Fibroblast of lung (primary cell): Measurements from ENCODE around the gene STK10. TPM values are rescaled to one million over a fixed set of nuclear protein-coding genes. Genes with fewer than 3 reads are reported as not detected.

Experiments
- DNase-seq, 2 donors: peaks; one replicate each; pipeline versions ENCODE4 v3.0.0 to v3.0.0-alpha.2; 2010; ENCODE audit warnings: low read depth in 2 of 2
- H2AFZ ChIP-seq: 2 replicates; pipeline ENCODE4 v1.5.1; 2012; ENCODE audit warnings: low read length, control low read depth, inconsistent platforms
- H3K27ac ChIP-seq: 2 replicates; pipeline ENCODE4 v1.5.1; 2011; ENCODE audit warnings: low read length, control low read depth; ENCODE audit not compliant: insufficient read depth
- H3K27me3 ChIP-seq: 2 replicates; pipeline ENCODE4 v1.5.1; 2011; ENCODE audit warnings: mild to moderate bottlenecking, low read length; ENCODE audit not compliant: control insufficient read depth, insufficient read depth
- H3K36me3 ChIP-seq: 2 replicates; pipeline ENCODE4 v1.5.1; 2011; ENCODE audit warnings: low read length; ENCODE audit not compliant: control insufficient read depth, insufficient read depth
- H3K4me1 ChIP-seq: 2 replicates; pipeline ENCODE4 v1.5.1; 2011; ENCODE audit warnings: low read length; ENCODE audit not compliant: control insufficient read depth, insufficient read depth; ENCODE audit errors: extremely low read depth
- H3K4me2 ChIP-seq: 2 replicates; pipeline ENCODE4 v1.5.1; 2011; ENCODE audit warnings: low read length, control low read depth; ENCODE audit not compliant: insufficient read depth; ENCODE audit errors: extremely low read depth
- H3K4me3 ChIP-seq, 4 experiments: fragments of 200-600 bp in 1 of 4; sonication (generic) in 1 of 4; replicated peaks in 1 of 4; 2 replicates each; pipeline ENCODE4 v1.5.1; 2011 to 2016; ENCODE audit warnings: low read length in 4 of 4, low read depth in 3 of 4, mild to moderate bottlenecking in 3 of 4, control low read depth in 2 of 4, inconsistent platforms in 1 of 4, mixed read lengths in 1 of 4; ENCODE audit not compliant: insufficient read depth in 1 of 4; ENCODE audit errors: control extremely low read depth in 1 of 4
- H3K79me2 ChIP-seq: 2 replicates; pipeline ENCODE4 v1.5.1; 2012; ENCODE audit warnings: mild to moderate bottlenecking, low read length, inconsistent platforms; ENCODE audit not compliant: control insufficient read depth, insufficient read depth
- H3K9ac ChIP-seq: 2 replicates; pipeline ENCODE4 v1.5.1; 2011; ENCODE audit warnings: mild to moderate bottlenecking, low read length, control low read depth; ENCODE audit not compliant: insufficient read depth
- H3K9me3 ChIP-seq: 2 replicates; pipeline ENCODE4 v1.5.1; 2012; ENCODE audit warnings: low read depth, low read length; ENCODE audit not compliant: control insufficient read depth, insufficient read depth
- H4K20me1 ChIP-seq: 2 replicates; pipeline ENCODE4 v1.5.1; 2011; ENCODE audit warnings: low read length; ENCODE audit not compliant: control insufficient read depth, insufficient read depth; ENCODE audit errors: extremely low read depth
- EZH2 ChIP-seq: IDR thresholded peaks from 2 replicates; pipeline ENCODE4 v1.5.1; 2012; ENCODE audit warnings: low read length, control low read depth, mild to moderate bottlenecking; ENCODE audit errors: missing control alignments
- polyA plus RNA-seq, 2 donors: library from polyadenylated mRNA; depleted of rRNA in 1 of 2; stranded (reverse) in 1 of 2; unstranded in 1 of 2; fragments of >200 nt; gene quantifications; 2 replicates each; pipeline ENCODE4 v1.2.1, GENCODE V29; 2011 to 2012; ENCODE audit warnings: missing spikeins in 1 of 2
- total RNA-seq: library from RNA; depleted of rRNA; stranded (reverse); fragments of >200 nt; gene quantifications from 2 replicates; pipeline ENCODE4 v1.2.1, GENCODE V29; 2014
- TF ChIP-seq, protein P1 (sequence below), 2 donors: IDR thresholded peaks in 1 of 2; conservative IDR thresholded peaks in 1 of 2; 1 replicate in 1 of 2; 2 replicates in 1 of 2; pipeline ENCODE4 v1.5.1; 2011 to 2012; ENCODE audit warnings: low read length in 2 of 2, control low read depth in 1 of 2, inconsistent platforms in 1 of 2, low read depth in 1 of 2, mild to moderate bottlenecking in 1 of 2

STK10 gene
- total and polyA plus RNA-seq, 2 donors (not counting 1 experiment from before 2014, with no cell fraction given) = 8.9 to 16.0 TPM

DNA sequence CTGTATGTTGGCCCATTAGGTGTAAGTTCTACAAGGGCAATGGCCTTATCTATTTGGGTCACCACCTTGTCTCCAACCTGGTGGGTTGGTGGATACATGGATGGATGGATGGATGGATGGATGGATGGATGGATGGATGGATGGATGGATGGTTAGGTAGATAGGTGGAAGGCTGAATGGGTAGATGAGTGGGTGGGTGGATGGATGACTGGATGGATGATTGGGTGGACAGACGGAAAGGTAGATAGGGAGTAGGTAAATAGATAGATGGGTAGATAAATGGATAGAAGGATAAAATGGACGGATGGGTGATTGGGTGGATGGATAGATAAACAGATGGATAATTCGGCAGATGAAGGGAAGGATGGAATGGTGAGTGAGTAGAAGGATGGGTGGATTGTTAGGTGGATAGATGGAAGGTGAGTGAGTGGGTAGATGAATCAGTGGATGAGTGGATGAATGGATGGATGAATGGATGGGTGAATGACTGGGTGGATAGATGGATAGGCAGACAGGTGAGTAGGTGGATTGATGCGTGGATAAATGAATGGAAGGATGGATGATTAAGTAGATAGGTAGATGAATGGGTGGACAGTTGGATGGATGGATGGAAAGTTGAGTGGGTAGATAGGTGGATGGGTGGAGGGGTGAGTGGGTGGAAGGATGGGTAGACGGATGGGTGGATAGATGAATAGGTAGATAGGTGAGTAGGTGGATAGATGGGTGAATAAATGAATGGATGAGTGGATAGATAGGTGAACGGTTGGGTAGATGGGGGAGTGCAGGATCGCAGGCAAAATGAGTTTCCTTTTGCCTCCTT is 98.5 kb downstream of the STK10 start:
- H3K9me3 ChIP-seq = no peaks in the 10 kb centered on the region
- H3K4me2 ChIP-seq = no peak overlapping the region
- peaks cover 7% of the 10 kb centered on the region for H3K36me3 ChIP-seq
- no peaks in the 10 kb centered on the region for H3K4me1 ChIP-seq
- H3K4me3 ChIP-seq = no peak overlapping the region
- H4K20me1 ChIP-seq = no peaks in the 10 kb centered on the region
- DNase-seq = no peak
- no peaks in the 10 kb centered on the region for H3K27me3 ChIP-seq
- H3K9ac ChIP-seq = no peak overlapping the region
- no peak overlapping the region for H3K27ac ChIP-seq
- H3K79me2 ChIP-seq = no peaks in the 10 kb centered on the region
- TF ChIP-seq, protein P1, sequence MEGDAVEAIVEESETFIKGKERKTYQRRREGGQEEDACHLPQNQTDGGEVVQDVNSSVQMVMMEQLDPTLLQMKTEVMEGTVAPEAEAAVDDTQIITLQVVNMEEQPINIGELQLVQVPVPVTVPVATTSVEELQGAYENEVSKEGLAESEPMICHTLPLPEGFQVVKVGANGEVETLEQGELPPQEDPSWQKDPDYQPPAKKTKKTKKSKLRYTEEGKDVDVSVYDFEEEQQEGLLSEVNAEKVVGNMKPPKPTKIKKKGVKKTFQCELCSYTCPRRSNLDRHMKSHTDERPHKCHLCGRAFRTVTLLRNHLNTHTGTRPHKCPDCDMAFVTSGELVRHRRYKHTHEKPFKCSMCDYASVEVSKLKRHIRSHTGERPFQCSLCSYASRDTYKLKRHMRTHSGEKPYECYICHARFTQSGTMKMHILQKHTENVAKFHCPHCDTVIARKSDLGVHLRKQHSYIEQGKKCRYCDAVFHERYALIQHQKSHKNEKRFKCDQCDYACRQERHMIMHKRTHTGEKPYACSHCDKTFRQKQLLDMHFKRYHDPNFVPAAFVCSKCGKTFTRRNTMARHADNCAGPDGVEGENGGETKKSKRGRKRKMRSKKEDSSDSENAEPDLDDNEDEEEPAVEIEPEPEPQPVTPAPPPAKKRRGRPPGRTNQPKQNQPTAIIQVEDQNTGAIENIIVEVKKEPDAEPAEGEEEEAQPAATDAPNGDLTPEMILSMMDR (conservative IDR thresholded peaks at IDR 0.05 in 1 of 2, IDR thresholded peaks at IDR 0.05 in 1 of 2; ENCODE audit: low read depth in 1 of 2, low read length in 2 of 2) = no peak
- no peak for TF ChIP-seq EZH2
- no peak overlapping the region for H2AFZ ChIP-seq

DNA sequence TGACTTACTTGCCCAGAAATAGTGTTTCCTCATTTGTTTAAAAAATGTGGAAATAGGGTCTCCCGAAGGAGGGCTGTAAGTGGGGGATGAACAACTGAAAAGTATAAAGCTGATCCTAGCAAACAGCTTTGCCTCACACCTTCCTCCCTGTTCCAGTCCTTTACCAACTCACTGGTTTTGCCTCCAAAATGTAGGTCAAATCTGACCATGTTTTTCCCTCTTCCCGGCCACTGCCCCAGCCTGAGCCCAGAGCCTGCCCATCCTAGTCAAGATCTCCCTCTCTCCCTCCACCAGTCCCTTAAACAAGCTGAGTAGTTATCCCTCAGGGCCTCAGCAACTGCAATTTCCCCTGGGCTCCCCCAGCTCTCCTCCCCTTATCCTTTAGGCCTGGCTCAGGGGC is 99.2 kb downstream of the STK10 start:
- Histone ChIP-seq H3K27ac (no peak overlapping the region), H3K27me3 (no peaks in the 10 kb centered on the region), H3K9ac (no peak overlapping the region), H3K4me1 (no peaks in the 10 kb centered on the region), H3K79me2 (no peaks in the 10 kb centered on the region), H2AFZ (no peak overlapping the region), H4K20me1 (no peaks in the 10 kb centered on the region), H3K9me3 (no peaks in the 10 kb centered on the region), H3K36me3 (peaks cover 7% of the 10 kb centered on the region), H3K4me3 (no peak overlapping the region), H3K4me2 (no peak overlapping the region)
- TF ChIP-seq EZH2 = no peak
- TF ChIP-seq, protein P1 (conservative IDR thresholded peaks at IDR 0.05 in 1 of 2, IDR thresholded peaks at IDR 0.05 in 1 of 2; ENCODE audit: low read depth in 1 of 2, low read length in 2 of 2) = no peak
- DNase-seq = no peak

DNA sequence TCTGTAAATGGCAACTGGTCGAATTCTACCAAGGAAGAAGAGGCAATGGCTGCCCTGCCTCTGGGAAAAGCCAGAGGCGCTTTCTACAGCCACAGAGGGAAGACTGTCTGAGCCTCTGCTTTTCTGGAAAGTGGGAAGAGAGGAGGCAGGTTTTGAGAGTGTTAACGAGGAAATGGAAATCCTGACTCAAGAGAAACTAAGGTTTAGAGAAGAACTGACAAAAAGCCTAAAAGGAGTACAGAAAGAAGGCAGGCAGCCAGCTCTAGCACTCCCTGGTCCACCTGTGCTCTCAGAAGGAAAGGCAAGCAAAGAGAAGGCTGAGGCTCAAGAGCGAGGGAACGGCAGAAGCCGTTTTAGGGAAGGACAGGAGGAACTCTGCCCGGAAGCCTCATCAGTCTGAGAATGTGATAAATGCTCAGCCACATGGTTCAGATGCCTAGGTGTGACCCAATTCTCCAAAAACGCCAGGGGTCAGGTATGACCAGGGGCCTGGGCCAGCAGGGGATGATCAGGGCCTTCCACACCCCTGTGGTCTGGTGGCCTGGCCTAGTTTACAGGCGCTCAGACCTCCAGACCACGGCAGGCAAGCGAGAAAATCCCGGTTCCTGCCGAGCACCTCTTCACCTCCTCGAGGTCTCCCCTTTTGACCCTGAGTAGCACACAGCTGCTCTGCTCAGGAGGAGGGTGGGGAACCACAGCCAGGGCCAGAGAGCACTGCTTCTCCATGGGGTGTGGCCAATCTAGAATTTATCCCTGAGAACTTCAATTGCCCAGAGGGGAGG is 101.6 kb downstream of the STK10 start:
- Histone ChIP-seq H3K79me2 (no peaks in the 10 kb centered on the region), H2AFZ (no peak overlapping the region), H3K4me1 (no peaks in the 10 kb centered on the region), H3K27me3 (no peaks in the 10 kb centered on the region), H4K20me1 (no peaks in the 10 kb centered on the region), H3K27ac (no peak overlapping the region), H3K9me3 (no peaks in the 10 kb centered on the region), H3K4me2 (no peak overlapping the region), H3K36me3 (peaks cover 3% of the 10 kb centered on the region), H3K4me3 (no peak overlapping the region), H3K9ac (no peak overlapping the region)
- no peak for DNase-seq
- no peak for TF ChIP-seq EZH2
- TF ChIP-seq, protein P1 (conservative IDR thresholded peaks at IDR 0.05 in 1 of 2, IDR thresholded peaks at IDR 0.05 in 1 of 2; ENCODE audit: low read depth in 1 of 2, low read length in 2 of 2) = no peak
